Muscle layer of duodenum (tissue), 2 donors: ENCODE results near the gene MYBPC2.

Experiments used
- H3K27ac ChIP-seq: one replicate; pipeline ENCODE4 v1.7.0; 2013; ENCODE audit warnings: mild to moderate bottlenecking, low read length
- H3K27me3 ChIP-seq: one replicate; pipeline ENCODE4 v1.7.0; 2013; ENCODE audit warnings: low read depth, mild to moderate bottlenecking, control low read depth, low read length
- H3K36me3 ChIP-seq, 2 donors: one replicate each; pipeline ENCODE4 v1.7.0; 2013; ENCODE audit warnings: low read length in 2 of 2, control low read depth in 1 of 2, mild to moderate bottlenecking in 1 of 2; ENCODE audit not compliant: insufficient read depth in 2 of 2, control insufficient read depth in 1 of 2
- H3K4me1 ChIP-seq, 2 donors: one replicate each; pipeline ENCODE4 v1.7.0; 2013; ENCODE audit warnings: low read length in 2 of 2, mild to moderate bottlenecking in 2 of 2, control low read depth in 1 of 2, moderate library complexity in 1 of 2; ENCODE audit not compliant: insufficient read depth in 2 of 2, control insufficient read depth in 1 of 2
- H3K4me3 ChIP-seq, 2 donors: one replicate each; pipeline ENCODE4 v1.7.0; 2013; ENCODE audit warnings: low read length in 2 of 2, low read depth in 1 of 2, mild to moderate bottlenecking in 1 of 2
- H3K9me3 ChIP-seq, 2 donors: one replicate each; pipeline ENCODE4 v1.7.0; 2013; ENCODE audit warnings: low read length in 2 of 2, control low read depth in 1 of 2, mild to moderate bottlenecking in 1 of 2; ENCODE audit not compliant: control insufficient read depth in 1 of 2
- donor health status: healthy.

MYBPC2 gene

DNA sequence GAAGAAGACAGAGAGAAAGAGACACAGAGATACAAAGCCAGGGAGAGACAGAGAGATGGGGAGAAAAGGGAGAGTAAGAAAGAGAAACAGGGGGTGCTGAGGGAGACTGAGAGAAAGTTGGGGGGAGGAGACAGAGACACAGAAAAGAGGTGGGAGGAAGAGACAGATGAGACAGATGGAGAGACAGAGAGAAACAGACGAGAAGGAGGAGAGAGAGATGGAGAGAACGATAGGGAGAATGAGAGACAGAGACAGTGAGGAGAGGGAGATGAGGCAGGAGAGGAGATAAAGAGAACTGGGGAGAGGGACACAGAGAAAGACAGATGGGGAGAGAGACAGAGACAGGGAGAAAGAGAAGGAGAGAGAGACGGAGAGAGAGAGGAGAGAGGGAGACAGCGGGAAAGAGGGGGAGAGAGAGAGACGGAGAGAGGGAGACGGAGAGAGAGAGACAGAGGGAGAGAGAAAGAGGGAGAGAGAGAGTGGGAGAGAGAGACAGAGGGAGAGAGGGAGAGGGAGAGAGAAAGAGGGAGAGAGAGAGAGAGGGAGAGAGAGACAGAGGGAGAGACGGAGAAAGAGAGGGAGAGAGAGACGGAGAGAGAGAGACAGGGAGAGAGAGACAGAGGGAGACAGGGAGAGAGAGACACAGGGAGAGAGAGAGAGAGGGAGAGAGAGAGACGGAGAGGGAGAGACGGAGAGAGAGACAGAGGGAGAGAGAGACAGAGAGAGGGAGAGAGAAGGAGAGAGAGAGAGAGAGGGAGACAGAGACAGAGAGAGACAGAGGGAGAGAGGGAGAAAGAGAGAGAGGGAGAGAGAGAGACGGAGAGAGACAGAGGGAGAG is 65.7 kb downstream of the MYBPC2 start:
- H3K9me3 ChIP-seq: no peaks in the 10 kb centered on the region
- H3K27me3 ChIP-seq: no peaks in the 10 kb centered on the region
- H3K4me3 ChIP-seq: no peak overlapping the region
- H3K36me3 ChIP-seq: no peaks in the 10 kb centered on the region
- H3K27ac ChIP-seq: no peak overlapping the region
- no peaks in the 10 kb centered on the region for H3K4me1 ChIP-seq

DNA sequence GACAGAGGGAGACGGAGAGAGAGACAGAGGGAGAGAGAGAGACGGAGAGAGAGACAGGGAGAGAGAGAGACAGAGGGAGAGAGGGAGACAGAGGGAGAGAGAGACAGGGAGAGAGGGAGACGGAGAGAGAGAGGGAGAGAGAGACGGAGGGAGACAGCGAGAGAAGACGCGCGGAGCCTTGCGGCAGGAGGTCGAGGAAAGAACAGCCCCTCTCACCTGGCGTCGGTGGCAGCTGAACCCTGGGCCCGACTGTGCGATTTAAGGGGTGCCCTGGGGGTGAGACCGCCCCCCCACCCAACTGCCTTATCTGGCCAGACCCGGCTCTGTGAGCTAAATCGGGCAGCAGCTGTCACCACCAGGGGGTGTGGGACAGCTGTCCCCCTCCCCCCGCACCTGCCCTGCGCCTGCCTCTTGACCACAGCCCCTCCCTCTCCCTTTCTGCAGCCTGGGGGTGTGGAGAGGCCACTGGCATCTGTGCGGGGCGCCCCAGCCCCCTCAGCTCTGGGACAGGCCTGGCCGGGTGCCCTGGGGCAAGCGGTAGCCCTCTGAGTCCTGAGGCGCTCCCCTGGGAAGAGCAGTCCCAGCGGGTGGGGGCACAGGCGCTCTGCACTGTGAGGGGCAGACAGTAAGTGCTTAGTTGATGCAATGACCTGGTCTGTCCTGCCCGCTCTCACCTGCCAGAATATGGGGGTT is 67.5 kb downstream of the MYBPC2 start:
- Histone ChIP-seq H3K36me3 (no peaks in the 10 kb centered on the region), H3K4me3 (no peak overlapping the region), H3K27me3 (no peaks in the 10 kb centered on the region), H3K4me1 (no peaks in the 10 kb centered on the region), H3K27ac (no peak overlapping the region), H3K9me3 (no peaks in the 10 kb centered on the region)

DNA sequence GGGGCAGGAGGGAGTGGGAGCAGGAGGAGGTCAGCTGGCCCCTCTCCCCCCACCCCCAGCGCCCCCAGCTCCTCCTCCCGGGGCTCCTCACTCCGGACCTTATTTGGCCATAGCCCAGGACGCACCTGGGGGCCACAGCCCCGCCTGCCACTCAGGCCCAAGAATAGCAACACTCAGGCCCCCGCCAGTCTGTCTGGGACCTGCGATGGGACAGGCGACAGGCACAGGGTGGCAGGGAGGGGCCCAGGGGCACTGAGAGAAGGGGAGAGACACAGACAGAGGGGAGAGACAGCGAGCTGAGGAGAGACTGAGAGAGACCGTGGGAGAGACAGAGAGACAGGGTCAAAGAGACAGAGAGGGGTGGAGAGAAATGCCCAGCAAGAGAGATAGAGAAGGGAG is 68.1 kb downstream of the MYBPC2 start:
- no peaks in the 10 kb centered on the region for H3K9me3 ChIP-seq
- H3K4me3 ChIP-seq: no peak overlapping the region
- H3K27ac ChIP-seq: no peak overlapping the region
- no peaks in the 10 kb centered on the region for H3K4me1 ChIP-seq
- no peaks in the 10 kb centered on the region for H3K27me3 ChIP-seq
- H3K36me3 ChIP-seq: peaks cover 0 to 5% of the 10 kb centered on the region in 2 donors

DNA sequence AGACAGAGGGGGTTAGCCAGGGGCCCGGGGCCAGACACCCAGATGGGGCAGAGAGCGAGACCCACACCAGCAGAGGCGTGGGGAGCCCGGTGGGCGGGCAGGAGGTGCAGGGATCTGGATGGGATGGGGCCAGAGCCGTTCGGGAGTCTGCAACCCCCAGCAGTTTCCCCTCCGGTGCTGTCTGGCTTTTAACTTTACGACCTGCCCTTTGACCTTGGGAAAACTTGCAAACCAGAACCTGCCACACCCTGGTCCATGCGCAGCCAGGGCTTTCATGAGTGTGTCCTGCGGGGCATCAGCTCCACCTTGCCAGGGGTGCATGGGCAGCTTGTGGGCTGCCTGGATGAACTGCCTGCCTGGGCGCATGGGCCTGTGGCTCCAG is 68.5 kb downstream of the MYBPC2 start:
- no peaks in the 10 kb centered on the region for H3K4me1 ChIP-seq
- H3K27ac ChIP-seq: no peak overlapping the region
- H3K27me3 ChIP-seq: no peaks in the 10 kb centered on the region
- H3K9me3 ChIP-seq: no peaks in the 10 kb centered on the region
- no peak overlapping the region for H3K4me3 ChIP-seq
- peaks cover 0 to 7% of the 10 kb centered on the region in 2 donors for H3K36me3 ChIP-seq

DNA sequence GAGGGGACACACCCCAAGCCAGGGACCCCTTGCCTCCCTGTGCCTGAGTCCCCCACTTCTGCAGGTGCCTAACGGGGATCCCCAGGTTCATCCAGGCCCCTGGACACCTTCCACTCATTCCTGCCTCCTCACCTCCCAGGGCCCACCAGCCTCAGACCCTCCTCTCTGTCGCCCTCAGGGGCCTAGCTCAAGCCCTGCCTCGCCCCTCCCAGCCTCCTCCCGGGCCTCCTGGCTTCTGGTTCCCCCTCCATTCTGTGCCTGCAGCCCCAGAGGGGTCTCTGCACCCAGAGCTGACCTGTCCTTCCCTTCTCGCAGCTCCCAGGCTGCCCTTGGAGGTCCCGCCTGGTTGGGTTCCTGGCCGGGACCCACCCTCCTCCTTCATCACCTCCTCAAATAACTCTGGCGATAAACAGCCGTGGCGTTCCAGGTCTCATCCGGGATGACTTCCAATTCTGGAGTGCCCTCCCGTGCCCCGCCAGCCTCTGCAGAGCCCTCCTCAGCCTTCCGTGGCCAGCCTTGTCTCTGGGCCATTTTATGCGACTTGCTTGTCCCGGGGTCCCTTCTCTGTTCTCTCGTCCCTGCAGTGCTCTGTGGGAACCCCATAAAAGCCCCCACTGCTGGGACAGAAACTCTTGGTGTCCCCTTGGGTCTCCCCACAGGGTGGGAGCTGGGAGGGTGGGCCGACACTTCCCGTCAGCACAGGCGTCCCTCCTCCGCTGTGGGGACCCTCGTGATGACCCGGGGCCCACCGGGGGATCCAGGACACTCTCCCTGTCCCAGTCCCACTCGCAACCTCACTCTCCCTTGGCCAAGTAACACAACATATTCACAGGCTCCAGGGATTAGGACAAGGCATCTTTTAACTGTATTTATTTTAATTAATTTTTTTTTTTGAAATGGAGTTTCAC is 69.1 kb downstream of the MYBPC2 start:
- Histone ChIP-seq H3K4me3 (no peak overlapping the region), H3K36me3 (peaks cover 0 to 7% of the 10 kb centered on the region in 2 donors), H3K27ac (no peak overlapping the region), H3K27me3 (no peaks in the 10 kb centered on the region), H3K9me3 (no peaks in the 10 kb centered on the region), H3K4me1 (no peaks in the 10 kb centered on the region)

DNA sequence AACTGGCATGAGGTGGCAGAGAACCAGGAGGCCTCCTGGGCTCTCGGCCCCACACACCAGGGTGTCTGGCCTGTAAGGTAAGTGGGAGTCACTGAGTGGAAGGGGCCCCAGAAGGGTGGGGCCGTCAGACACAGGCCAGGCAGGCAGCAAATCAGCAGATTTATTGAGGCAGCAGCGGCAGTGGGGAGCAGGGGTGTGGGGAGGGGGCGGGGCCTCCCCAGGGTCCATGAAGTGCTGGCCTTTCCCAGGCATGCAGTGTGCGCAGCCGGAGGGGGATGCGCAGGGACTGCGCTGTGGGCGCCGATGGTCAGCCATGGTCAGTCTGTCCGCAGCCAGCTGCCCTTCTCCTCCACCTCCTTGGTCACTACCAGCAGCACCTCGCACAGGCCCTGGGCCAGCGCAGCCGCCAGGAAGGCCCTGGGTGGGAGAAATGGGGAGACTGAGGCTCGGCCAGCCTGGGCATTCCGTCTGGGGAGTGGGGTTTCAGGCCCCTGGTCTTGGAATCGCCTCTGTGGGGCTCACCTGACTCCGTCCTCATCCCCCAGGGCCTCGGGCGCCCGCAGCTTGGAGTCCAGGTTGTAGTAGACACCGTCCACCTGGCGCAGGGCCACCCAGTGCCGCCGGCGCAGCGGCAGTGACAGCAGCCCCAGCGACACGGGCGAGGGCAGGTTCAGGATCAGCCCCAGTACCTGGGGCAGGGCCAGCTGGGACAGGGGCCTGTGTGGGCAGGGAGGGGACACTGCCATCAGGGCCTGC is 73.3 kb downstream of the MYBPC2 start:
- no peak overlapping the region for H3K27ac ChIP-seq
- H3K27me3 ChIP-seq: no peaks in the 10 kb centered on the region
- no peak overlapping the region for H3K4me3 ChIP-seq
- H3K4me1 ChIP-seq: peaks cover 4 to 10% of the 10 kb centered on the region in 2 donors
- H3K36me3 ChIP-seq: peaks cover 0 to 7% of the 10 kb centered on the region in 2 donors
- no peaks in the 10 kb centered on the region for H3K9me3 ChIP-seq

DNA sequence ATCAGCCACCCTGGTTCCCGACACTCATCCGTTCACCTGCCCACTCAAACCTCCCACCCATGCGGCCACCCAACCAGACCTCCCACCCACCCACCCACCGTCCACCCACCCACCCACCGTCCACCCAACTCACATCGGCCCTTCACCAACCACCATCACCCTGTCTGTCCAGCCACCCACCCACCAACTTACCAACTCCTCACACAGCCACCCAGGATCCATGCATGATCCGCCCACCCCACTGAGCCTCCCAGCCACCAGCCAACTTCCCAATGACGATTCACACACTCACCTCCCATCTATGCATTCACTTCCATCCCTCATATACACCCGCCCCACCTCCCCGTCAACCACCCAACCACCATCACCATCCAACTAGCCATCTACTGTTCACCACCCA is 74.0 kb downstream of the MYBPC2 start:
- no peaks in the 10 kb centered on the region for H3K27me3 ChIP-seq
- peaks cover 0 to 7% of the 10 kb centered on the region in 2 donors for H3K36me3 ChIP-seq
- no peak overlapping the region for H3K27ac ChIP-seq
- H3K4me1 ChIP-seq: peaks cover 4 to 10% of the 10 kb centered on the region in 2 donors
- no peak overlapping the region for H3K4me3 ChIP-seq
- no peaks in the 10 kb centered on the region for H3K9me3 ChIP-seq

DNA sequence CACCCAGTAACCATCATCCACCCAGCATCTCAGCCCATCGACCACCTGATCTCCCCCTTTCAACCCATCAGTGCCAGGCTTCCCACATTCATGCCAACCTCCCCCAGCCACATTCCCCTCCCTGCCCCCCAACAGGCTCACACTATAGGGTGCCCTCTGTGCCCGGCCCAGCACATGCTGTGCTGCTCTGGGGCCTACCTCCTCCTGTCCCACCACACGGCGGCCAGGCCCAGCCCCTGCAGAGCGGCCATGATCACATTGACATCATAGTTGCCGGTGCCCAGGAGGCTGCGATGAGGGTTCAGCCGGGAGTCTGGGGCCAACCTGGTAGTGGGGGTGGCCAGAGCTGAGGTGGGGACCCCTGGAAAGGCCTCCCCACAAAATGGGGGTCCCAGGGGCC is 74.7 kb downstream of the MYBPC2 start:
- Histone ChIP-seq H3K27ac (no peak overlapping the region), H3K27me3 (no peaks in the 10 kb centered on the region), H3K36me3 (peaks cover 0 to 7% of the 10 kb centered on the region in 2 donors), H3K4me1 (peaks cover 4 to 14% of the 10 kb centered on the region in 2 donors), H3K4me3 (no peak overlapping the region), H3K9me3 (no peaks in the 10 kb centered on the region)

DNA sequence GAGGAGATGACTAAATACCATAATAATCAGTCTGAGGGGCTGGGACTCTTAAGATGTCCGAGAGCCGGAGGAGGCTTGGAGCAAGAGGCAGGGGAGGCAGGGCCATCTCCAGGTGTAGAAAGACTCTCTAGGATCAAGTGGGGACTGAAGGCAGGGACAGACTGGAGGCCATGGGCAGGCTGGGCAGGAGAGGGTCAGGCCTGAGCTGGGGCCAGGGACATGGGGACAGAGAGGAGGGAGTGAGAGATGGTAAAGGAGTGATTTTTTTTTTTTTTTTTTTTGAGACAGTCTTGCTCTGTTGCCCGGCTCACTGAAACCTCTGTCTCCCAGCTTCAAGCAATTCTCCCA is 76.1 kb downstream of the MYBPC2 start:
- no peak overlapping the region for H3K4me3 ChIP-seq
- H3K4me1 ChIP-seq: peaks cover 4 to 14% of the 10 kb centered on the region in 2 donors
- H3K9me3 ChIP-seq: no peaks in the 10 kb centered on the region
- no peaks in the 10 kb centered on the region for H3K27me3 ChIP-seq
- no peak overlapping the region for H3K27ac ChIP-seq
- H3K36me3 ChIP-seq: peaks cover 0 to 7% of the 10 kb centered on the region in 2 donors

DNA sequence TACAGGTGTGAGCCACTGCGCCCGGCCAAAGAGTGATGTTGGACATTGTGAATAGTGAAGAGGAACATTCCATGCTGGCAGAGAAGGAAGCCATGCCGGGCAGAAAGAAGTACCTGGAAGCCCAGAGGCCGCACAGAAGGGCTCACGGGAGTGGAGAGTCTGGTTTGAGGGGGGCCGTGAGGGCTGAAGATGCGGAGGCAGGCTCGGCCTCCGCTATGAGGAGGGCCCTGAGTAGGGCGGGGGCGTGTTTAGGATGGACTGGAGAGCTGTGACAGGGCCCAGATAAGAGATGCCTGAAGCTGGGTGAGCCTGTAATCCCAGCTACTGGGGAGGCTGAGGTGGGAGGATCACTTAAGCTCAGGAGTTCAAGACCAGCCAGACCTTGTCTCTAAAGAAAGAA is 76.7 kb downstream of the MYBPC2 start:
- Histone ChIP-seq H3K4me1 (peaks cover 4 to 14% of the 10 kb centered on the region in 2 donors), H3K27ac (no peak overlapping the region), H3K36me3 (peaks cover 0 to 7% of the 10 kb centered on the region in 2 donors), H3K9me3 (no peaks in the 10 kb centered on the region), H3K27me3 (no peaks in the 10 kb centered on the region), H3K4me3 (no peak overlapping the region)
